NOMO-1 treated with DMSO at 0.1 percent for 48 hours (cell line): Measurements from ENCODE around the gene CNPY1.
"Not testable (repeated sequence)": the region's sequence is repeated elsewhere in the genome, so short reads cannot be mapped to it uniquely, and the experiment has no call there.

Source experiments
- DNase-seq: peaks from one replicate; lab custom pipeline; 2025; ENCODE audit not compliant: unreplicated experiment; lab: John Stamatoyannopoulos, UW

The CNPY1 gene

DNA sequence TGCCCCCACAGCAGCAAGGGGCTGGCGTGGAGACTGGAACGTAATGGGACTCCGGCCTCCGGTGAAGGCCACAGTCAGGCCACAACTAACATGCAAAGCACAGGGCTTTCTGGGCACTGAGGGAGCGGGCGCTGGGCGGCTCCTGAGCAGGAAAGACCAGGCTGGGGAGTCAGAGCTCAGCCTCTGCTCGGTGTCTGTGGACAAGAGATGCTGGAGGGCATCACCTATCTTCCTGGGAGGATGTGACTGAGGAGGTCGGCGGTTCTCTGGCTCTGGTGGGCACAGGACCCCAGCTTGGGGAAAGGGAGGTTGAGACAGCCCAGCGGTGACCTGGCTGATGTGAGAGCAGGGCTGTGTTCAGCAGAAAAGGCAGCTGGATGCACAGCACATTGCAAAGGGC lies 11.7 kb downstream of the CNPY1 start:
- no peak for DNase-seq

DNA sequence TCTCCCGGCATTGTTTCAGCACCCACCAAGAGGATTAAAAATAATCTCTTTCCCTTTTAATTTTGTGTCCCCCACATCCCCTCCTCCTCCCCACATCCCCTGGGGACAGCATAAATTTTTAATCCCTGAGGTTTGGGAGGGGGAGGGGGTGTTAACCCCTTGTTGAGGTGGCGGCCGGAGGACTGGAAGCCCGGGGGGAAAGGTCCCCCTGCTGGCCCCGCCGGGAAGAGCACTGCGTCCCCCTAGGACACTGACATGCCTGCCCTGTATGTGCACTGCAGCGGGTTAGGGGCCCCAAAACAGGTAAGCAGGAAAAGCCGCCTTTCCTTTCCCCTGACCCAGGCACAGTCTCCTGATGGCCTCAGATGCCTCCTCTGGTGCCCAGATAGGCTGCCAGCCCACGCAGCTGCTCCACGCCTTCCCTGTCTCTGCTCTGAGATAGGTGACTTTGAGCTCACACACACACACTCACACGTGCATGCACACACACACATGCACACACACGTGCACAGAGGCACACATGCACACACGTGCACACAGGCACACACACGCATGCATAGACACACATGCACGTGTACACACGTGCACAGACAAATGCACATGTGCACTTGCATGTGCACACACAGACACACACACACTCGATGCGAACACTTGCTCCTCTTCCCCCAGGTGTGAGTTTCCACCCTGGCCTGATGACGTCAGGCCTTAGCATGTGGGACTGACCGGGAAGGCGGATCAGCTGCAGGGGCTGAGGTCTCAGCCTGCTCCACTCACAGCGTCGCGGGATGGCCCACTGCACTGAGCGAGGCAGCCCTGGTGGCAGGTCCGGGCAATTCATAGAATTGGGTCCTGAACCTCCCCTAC lies 12.3 kb downstream of the CNPY1 start:
- DNase-seq: no peak

DNA sequence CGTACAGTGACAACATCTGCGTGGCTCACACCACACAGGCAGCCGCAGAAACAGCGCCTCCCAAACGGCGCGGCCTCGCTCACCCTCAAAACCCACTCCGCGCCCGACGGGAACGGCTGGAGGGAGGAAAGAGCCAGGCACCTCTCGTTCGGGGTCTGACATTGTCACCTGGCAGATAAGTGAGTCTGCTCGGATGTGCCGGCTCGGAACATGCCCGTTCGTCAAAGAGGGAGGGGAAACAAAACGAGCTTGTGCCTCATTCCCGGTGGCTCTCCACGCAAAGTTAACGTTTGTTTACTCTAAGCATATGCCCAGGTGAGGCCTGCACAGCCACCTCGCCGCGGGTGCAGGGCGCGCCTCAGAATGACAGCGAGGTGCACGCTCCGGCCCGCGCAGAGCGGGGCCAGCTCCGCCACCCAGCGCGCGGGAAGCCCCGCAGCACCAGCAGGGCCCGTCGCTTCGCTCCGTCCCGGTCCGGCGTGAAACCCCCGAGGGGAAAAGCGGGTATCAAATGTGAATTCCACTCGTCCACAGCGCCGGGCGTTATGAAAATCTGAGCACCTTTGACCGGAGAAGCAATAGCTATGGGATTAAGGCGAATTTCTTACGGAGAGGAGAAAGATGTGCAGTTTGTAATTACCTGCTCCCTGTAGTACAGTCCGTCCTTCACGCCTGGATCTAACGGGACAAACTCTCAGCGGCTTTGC lies 13.1 kb downstream of the CNPY1 start:
- peak; percentile 0 for DNase-seq

DNA sequence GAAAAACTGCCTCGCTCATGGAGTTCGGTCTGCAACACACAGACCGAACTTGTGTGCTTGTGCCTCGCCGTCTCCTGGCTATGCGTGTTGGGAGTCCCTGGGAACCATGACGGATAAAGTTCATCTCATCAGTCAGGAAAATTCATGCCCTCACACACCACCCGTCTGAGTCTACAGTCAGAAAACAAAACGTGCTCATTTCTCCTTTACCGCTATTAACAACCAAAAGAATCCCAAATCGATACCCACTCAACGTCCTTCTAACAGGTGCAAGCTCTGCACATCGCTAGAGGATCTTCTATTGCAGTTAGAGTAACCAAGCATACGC lies 13.6 kb downstream of the CNPY1 start:
- no peak for DNase-seq

DNA sequence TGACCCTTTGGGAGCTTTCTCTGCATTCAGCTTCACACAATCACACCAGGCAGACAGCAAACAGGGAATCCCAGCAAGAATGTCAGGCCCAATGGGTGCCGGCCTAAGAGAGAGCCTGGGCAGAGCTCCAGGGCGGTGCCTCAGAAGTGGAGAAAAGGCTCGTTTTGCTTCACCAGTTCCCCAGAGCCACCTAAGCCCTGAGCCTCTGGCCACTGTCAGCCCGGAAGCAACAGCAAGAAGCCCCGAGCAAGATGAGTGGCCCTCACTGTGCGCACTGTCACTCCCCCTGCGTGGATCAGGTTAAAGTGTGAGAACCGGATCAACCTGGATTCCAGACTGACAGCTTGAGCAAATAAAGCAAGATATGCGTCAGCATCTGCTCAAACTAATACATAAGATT lies 14.7 kb downstream of the CNPY1 start:
- no peak for DNase-seq

DNA sequence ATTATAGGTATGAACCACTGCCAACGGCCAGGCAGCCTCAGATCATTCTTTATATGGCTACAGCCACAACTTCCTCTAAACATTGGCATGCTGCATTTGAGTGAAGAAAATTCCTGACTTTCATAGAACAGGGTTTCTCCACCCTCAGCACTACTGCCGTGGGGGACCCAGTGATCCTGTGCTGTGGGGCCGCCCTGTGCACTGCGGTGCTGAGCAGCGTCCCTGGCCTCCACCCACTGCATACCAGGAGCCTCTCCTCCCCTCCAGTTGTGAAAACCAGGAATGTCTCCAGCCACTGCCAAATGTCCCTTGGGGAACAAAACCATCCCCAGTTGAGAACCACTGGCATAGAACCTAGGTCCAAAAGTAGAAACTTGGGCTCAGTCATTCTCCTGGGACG lies 15.8 kb downstream of the CNPY1 start:
- no peak for DNase-seq

DNA sequence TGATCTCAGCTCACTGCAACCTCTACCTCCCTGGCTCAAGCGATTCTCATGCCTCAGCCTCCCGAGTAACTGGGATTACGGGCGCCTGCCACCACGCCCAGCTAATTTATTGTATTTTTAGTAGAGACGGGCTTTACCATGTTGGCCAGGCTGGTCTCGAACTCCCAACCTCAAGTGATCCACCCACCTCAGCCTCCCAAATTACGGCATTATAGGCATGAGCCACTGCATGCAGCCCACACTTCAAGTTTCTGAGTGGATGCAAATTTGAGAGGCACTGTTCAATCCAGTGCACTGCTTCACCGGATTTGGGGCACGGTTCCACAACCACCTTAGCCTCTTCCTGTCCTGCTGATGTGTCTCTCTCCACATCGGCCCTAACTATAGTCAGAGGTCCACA lies 16.5 kb downstream of the CNPY1 start:
- no peak for DNase-seq

DNA sequence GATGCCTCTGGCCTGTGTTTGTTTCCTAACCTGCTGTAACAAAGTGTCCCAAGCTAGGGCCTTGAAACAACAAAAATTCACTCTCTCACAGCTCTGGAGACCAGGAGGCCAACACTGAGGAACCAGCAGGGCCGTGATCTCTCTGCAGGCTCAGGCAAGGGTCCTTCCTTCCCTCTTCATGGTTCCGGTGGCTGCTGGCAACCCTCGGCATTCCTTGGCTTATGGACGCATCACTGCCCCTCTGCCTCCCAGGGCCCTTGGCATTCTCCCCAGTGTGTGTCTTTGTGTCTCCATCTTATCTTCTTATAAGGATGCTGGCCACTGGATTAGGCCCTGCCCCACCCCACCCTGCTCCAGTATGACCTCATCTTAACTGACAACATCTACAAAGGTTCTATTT lies 17.0 kb downstream of the CNPY1 start:
- no peak for DNase-seq

DNA sequence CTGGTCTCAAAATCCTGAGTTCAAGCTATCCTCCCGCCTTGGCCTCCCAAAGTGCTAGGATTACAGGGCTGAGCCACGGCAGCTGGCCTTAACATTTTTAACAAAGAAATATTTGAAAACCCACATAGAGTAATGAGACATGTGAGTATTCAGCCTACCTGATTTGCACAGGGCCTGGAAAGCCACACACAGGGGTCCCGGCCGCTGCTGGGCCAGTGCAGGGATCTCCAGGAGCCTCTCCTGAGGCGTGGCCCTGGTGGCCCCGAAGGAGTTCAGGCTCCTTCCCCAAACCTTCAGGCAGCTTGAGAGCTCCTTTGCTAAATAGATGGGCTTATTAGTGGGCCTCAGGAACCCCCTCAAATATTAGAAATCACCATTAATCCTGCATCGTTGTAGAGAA lies 18.7 kb downstream of the CNPY1 start:
- DNase-seq: no peak

DNA sequence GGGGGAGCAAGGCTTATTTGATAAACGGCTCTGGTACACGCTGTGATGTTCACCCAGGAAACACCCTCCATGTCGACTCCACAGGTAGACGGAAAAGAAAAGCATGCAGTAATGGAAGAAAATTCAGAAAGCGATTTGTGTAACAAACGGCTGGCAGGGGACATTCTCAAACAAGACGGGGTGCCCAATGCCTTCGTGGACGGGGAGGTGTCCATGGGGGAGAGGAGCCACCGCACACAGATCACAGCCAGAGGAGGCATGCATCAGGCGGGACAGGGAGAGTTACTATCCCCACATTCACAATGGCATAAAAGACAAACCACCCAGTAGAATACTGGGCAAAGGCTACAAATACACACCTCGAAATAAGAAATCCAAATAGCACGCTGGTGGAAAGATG lies 20.1 kb downstream of the CNPY1 start:
- DNase-seq: no peak

DNA sequence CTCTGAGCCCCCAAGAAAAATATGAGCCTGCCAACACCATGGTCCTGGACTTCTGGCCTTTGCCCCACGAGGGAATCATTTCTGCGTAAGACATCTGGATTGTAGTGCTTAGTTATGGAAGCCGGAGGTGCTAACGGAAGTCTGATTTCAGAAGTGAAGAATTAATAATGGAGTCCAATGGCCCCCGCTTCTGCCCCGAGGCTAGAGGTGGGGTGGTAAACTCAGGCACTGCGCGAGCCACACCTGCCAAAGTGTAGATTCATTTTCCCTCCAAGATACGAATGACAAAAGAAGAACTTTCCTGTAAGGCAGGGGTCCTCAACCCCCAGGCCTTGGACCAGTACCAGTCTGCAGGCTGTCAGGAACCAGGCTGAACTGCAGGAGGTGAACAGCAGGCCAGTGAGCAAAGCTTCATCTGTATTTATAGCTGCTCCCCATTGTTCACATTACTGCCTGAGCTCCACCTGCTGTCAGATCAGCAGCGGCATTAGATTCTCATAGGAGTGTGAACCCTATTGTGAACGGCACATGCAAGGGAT lies 22.3 kb downstream of the CNPY1 start:
- DNase-seq: no peak

DNA sequence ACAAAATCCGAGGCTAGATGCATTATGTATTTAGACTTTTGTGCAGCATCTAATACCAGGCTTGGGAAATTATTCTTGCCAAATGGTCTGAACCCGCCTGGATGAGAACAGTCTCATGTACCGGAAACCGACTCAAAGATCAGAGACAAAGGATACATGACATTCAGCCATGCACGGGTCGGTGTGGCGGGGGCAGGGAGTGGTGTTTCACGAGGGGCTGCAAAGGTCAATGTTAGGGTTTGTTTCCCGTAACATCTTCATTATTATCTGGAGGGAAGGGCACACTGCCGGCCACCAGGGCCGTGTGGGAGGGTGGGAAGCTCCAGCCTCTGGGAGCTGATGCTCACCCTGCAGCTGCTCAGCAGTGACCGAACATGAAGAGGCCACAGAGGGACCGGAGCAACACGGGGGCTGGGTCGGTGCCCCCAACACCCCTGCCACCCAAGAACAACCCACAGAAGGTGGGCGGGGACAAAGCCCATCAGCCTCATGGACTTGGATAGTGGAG lies 23.1 kb downstream of the CNPY1 start:
- DNase-seq: no peak

DNA sequence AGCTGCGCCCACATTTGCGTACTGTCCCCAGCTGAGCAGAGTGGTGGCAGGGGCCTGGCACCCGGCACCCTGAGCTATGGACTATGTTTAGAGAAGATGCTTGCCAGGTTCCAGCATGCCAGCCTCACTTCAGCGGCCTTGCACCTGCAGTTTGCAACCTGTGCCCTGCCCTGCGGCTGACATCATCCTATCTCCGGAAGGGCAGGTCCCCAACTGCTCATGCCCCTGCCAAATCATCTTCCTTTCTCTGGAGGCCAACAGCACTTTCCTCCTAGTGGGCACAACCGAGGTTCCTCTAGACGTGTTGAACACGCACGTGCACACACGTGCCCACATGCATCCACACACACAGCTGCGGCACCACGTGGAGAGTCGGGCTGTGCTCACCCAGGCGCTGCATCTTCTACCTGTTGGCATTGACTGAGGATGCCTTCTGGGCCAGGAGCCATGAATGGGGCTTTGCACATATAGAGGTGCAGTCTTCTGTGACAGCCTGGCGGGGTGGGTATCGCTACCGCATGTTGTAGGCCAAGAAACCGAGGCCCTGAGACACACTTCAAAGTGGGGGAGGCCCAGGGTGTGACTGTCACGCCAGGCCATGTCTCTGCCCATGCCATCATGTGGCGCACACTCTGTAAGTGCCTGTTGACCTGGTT lies 24.5 kb downstream of the CNPY1 start:
- no peak for DNase-seq

DNA sequence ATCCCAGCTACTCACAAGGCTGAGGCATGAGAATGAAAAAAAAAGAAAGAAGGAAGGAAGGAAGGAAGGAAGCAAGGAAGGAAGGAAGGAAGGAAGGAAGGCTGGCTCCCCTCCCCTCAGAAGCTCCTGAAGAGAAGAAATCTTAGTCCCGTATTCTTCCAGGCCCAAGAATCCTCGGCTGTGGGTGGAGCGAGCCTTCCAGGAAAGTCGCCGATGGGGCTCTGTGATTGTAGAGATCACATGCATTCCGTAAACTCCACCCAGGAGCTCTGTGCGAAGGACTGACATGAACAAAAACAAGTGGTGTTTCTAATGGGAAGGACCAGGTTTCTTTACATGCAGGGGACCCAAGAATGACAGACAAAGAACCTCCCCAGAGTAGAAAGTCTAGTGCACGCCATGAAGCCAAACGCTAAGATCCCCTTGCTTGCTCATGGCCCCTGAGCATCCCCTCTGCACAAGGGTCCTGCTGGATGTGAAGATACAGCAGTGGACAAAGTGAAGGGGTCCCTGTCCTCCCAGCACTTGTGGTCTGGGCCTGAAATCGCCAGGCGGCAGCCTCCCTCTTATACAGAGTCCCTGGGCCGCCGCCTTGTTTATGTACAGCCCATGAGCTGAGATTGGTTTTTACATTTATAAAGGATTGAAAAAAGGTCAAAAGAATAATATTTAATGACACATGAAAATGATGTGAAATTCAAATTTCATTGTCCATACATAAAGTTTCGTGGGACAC lies 25.2 kb downstream of the CNPY1 start:
- no peak for DNase-seq

DNA sequence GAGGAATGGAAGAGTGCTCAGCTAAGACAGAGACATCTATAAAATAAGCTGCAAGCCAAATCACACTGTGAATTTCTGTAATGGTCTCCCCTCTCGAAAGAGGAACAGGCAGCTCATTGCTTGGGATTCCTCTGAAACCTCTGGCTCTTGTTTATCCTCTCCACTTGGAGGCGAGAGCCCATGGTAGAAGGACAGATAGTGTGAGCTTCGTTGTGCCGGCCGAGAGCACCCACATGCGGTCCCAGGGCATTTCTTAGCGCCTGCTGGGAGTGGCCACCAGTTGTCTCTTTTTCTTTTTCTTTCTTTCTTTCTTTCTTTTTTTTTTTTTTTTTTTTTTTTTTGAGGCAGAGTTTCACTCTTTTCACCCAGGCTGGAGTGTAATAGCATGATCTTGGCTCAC lies 26.2 kb downstream of the CNPY1 start:
- DNase-seq: no peak

DNA sequence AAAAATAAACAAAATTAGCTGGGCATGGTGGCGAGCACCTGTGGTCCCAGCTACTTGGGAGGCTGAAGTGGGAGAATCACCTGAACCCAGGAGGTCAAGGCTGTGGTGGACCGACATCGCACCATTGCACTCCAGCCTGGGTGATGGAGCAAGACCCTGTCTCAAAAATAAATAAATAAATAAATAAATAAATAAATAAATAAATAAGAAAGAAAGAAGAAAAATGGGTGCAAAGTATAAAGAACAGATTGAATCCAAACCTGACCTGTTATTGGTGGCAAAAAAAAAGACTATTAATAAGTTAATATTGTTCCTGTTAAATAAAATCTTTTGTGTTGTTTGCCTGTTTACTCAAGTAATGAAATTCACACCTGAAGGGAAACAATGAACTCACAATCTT lies 27.0 kb downstream of the CNPY1 start:
- not testable (repeated sequence) for DNase-seq

DNA sequence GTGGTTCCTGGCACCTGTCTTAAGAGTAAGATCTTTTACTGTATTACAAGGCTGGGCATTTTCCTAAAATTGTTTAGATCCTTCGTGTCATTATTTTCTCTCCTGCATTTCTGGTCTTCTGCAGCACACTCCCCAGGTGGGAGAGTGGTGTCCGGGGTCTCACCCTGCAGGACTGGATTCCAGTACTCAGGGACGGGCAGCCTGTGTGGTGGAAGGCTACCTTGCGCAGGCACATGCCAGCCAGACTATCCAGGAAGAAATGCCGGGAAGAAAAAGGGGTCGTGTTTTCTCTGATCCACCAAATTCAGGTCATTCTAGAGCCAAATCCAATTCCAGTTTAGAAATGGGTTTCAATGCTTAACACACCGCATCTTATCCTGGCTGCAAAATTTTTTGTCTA lies 27.7 kb downstream of the CNPY1 start:
- DNase-seq: no peak

DNA sequence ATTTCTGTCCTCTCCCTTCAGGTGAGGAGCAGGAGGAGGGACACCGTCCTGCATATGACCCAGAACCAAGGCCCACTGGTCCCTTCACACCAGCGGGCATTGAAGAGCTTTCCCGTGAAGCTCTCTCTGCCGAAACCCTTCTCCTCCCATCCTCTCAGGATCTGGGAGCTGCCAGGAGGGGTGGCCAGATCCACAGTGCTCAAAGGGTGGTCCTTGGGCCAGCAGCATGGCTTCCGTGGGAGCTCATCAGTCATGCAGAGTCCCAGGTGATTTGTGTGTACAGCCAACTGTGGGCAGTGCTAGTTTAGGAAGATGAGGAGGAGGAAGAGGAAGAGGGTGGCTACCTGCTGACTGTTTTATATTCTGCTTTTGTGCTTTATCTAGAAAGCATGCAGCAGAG lies 28.4 kb downstream of the CNPY1 start:
- DNase-seq: no peak

DNA sequence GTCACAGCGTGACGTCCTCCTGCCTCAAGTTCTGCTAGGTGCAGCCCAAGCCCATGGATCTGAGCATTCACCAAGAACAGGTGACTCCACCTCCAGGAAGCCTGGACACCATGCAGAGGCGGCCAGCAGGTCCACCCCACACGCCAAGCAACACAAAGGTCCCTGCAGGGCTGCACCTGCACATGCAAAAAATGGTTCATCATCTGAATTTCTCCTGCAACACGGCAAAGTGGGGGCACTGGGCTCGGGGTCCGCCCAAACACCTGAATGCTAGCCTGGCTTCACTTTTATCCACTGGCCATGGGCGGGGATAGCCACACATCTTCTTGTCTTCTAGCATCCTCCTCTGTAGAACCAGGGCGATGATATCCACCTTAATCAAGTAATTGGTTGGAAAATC lies 28.9 kb downstream of the CNPY1 start:
- DNase-seq: no peak

DNA sequence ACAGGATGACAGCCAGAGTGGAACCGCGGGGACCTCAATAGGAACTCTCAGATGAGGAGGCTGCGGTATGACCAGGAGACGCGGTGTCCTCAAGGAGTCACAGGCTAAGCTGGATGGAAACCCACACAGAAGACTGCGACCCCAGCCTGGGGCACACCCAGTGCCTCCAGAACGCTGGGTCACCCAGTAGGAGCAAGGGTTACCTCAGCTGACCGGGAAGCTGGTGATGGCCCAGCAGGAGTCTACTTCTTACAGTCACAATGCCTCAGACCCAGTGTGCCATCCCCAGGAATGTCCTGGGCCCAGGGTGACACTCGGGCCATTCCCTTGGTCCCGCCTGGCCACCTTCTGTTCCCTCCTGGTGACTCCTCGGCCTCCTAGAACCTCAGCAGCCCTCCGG lies 29.9 kb downstream of the CNPY1 start:
- DNase-seq: no peak

DNA sequence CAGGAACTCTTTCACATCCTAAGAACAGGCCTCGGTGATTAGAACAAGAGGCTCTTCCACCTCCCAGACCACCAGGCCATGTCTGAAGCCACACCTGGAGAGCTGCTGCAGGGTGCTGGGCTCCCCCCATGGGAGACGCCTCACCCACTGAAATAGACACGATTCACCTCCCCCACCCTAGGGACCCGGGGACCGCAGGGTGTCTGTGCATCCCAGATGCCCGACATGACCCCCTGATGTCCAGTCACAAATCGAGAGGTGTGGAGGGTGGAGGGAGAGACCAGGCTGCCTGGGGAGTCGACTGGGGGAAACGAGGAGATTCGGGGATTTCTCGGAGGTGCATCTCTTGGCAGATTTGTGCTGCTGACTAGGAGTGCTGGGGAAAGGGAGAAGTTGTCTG lies 31.0 kb downstream of the CNPY1 start:
- no peak for DNase-seq
